Measurements from ENCODE around the gene FGD4. TPM values are rescaled to one million over a fixed set of nuclear protein-coding genes. Genes with fewer than 3 reads are reported as not detected.

FGD4 gene
- total RNA-seq, 1 experiment from 2014 or later, result 54.3 TPM

DNA sequence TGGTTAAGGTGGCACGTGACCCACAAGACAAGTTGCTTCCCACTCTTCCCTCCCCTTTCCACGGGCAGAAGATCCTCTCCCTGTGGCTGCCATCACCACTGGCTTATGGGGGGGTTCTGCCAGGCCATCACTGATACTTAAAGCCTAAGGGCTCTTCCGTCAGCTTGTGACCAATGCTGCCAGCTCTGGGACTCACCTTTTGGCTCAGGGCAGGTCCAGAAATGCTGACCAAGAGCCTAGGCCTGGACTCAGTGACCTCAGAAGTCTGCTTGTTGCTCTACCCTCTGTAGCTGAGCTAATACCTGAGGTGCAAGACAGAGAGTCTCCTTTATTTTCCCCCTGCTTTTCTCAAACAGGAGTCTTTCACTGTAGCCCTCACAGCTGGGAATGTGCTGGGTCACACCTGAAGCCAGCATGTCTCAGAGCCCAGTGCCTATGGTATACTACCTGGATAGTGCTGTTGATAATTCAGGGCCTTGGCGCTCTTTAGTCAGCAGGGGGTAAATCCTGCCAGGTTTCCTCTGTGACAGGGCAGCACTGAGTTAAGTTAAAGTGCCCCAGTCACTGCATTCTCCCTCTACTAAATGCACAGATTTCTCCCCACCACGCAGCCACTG is 19.7 kb downstream of the FGD4 start:
- H2BK20ac ChIP-seq (ENCODE audit: low read depth, low read length, poor library complexity, severe bottlenecking), result no peak overlapping the region

More for the DNA sequence above, 19.7 kb downstream of the FGD4 start:
- TF ChIP-seq, protein P1, sequence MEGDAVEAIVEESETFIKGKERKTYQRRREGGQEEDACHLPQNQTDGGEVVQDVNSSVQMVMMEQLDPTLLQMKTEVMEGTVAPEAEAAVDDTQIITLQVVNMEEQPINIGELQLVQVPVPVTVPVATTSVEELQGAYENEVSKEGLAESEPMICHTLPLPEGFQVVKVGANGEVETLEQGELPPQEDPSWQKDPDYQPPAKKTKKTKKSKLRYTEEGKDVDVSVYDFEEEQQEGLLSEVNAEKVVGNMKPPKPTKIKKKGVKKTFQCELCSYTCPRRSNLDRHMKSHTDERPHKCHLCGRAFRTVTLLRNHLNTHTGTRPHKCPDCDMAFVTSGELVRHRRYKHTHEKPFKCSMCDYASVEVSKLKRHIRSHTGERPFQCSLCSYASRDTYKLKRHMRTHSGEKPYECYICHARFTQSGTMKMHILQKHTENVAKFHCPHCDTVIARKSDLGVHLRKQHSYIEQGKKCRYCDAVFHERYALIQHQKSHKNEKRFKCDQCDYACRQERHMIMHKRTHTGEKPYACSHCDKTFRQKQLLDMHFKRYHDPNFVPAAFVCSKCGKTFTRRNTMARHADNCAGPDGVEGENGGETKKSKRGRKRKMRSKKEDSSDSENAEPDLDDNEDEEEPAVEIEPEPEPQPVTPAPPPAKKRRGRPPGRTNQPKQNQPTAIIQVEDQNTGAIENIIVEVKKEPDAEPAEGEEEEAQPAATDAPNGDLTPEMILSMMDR (conservative IDR thresholded peaks at IDR 0.05), result no peak
- Histone ChIP-seq H4K5ac (ENCODE audit: insufficient read length, low read depth, low read length) (no peak overlapping the region), H3K9me3 (ENCODE audit: control insufficient read depth, low read depth, low read length) (no peaks in the 10 kb centered on the region), H3K9ac (ENCODE audit: extremely low read depth, insufficient read length, low read length) (no peak overlapping the region), H4K20me1 (ENCODE audit: control insufficient read depth, insufficient read depth, insufficient read length) (no peaks in the 10 kb centered on the region), H2BK5ac (ENCODE audit: insufficient read length, low read length) (no peak overlapping the region), H3K79me2 (ENCODE audit: insufficient read depth, low read length) (peaks cover 50% of the 10 kb centered on the region; the same call in 1 of the 2 replicates), H4K91ac (ENCODE audit: insufficient read length, low read depth, low read length) (no peak overlapping the region), H3K23ac (ENCODE audit: insufficient read length, low read depth, low read length) (no peak overlapping the region), H2AFZ (ENCODE audit: low read length) (no peak overlapping the region), H3K18ac (ENCODE audit: insufficient read length, low read depth, low read length) (no peak overlapping the region), H3K4ac (ENCODE audit: low read depth, low read length) (no peak overlapping the region), H3T11ph (ENCODE audit: low read length) (no peak overlapping the region), H3K27me3 (ENCODE audit: insufficient read depth, low read length) (no peaks in the 10 kb centered on the region), H2BK15ac (ENCODE audit: low read depth, low read length) (no peak overlapping the region), H3K23me2 (ENCODE audit: insufficient read length, low read depth, low read length, poor library complexity, severe bottlenecking) (no peaks in the 10 kb centered on the region), H3K27ac (ENCODE audit: insufficient read length, low read depth, low read length) (no peak overlapping the region), H2BK12ac (ENCODE audit: insufficient read length, low read depth, low read length) (no peak overlapping the region), H2BK120ac (ENCODE audit: low read depth, low read length, poor library complexity, severe bottlenecking) (no peak overlapping the region), H2AK5ac (ENCODE audit: insufficient read length, low read length) (no peak overlapping the region), H4K8ac (replicated peaks; ENCODE audit: insufficient read length, low read depth, low read length) (no peak overlapping the region), H3K14ac (ENCODE audit: insufficient read depth, low read length) (no peak overlapping the region), H3K79me1 (ENCODE audit: insufficient read depth, low read depth, low read length, poor library complexity, severe bottlenecking) (no peaks in the 10 kb centered on the region), H3K56ac (ENCODE audit: insufficient read length, low read depth, low read length) (no peak overlapping the region), H3K4me1 (ENCODE audit: insufficient read depth, low read length) (peaks cover 7% of the 10 kb centered on the region; the same call in 1 of the 2 replicates), H3K4me2 (ENCODE audit: insufficient read depth, insufficient read length, low read length) (no peak overlapping the region)
- Mint-ChIP-seq H3K4me3 (no peak overlapping the region; a peak in 1 of 5 replicates), H3K27me3 (ENCODE audit: low read depth) (no peaks in the 10 kb centered on the region; the same call in none of the 2 replicates), H3K27ac (peak overlapping the region; percentile 62 to 87 (median 73)), H3K36me3 (ENCODE audit: insufficient read depth in 1 of 3, low read depth in 3 of 3) (peaks cover 26 to 46% (median 36%) of the 10 kb centered on the region in 3 experiments), H3K9me3 (peaks cover 4 to 8% of the 10 kb centered on the region in 2 experiments), H3K4me1 (peaks cover 54 to 62% of the 10 kb centered on the region in 2 experiments)
- DNase-seq, result peak; percentile 57
- no CpG with 5 or more reads among the region's 5 CpGs for whole genome bisulfite sequencing (ENCODE audit: extremely low coverage, insufficient read length, low lambda C conversion rate)
